HG03520 (cell line): ENCODE measurements around the gene LMF1.
"Not testable (repeated sequence)": the region's sequence is repeated elsewhere in the genome, so short reads cannot be mapped to it uniquely, and the experiment has no call there.

Experiments used
- ATAC-seq: cut with Tn5 transposase; IDR thresholded peaks from one replicate; pipeline ENCODE4 v1.9.1; 2021; ENCODE audit warnings: mild to moderate bottlenecking, moderate library complexity; ENCODE audit not compliant: unreplicated experiment

The LMF1 gene

DNA sequence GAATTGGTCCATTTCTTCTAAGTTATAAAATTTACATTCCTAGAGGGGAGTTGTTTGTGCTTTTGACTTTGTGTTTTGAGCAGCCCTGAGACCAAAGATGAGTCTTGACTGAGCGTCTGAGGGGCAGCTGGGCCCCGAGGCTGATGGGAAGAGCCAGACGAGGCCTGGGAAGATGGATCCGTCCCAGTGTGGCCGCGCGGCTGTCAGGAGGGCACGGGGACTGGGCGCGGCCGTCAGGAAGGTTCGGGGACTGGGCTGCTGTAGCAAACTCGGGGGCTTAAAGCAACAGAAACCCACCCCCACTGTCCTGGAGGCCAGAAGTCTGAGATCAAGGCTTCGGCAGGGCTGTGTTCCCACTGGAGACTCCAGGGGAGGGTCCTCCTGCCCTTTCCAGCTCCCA lies 132.0 kb downstream of the LMF1 start:
- ATAC-seq: no peak

DNA sequence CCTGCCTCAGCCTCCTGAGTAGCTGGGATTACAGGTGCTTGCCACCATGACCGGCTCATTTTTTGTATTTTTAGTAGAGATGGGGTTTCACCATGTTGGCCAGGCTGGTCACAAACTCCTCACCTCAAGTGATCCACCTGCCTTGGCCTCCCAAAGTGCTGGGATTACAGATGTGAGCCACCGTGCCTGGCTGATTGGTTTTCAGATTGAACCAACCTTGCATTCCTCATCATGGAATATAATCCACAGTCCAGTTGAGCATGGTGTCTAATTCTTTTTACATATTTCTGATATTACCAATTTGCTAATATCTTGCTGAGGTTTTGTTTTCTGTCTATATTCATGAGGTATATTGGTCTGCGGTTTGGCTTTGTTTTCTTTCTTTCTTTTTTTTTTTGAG lies 134.0 kb downstream of the LMF1 start:
- not testable (repeated sequence) for ATAC-seq

DNA sequence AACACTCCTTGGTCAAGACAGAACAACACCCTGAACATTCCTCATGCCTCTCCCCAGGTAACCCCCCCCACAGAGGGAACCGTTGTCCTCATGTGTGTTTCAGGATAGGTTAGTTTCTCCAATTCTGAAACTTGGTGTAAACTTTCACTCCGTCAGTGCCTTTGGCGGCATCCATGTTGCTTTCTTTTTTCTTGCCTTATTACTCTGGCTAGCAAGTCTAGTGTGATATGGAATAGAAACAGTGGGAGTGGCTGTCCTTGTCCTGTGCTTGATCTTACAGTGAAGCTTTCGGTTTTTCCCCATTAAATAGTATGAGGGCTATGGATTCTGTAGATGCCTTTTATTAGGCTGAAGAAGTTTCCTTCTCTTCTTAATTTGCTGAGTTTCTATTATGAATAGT lies 134.6 kb downstream of the LMF1 start:
- no peak for ATAC-seq

DNA sequence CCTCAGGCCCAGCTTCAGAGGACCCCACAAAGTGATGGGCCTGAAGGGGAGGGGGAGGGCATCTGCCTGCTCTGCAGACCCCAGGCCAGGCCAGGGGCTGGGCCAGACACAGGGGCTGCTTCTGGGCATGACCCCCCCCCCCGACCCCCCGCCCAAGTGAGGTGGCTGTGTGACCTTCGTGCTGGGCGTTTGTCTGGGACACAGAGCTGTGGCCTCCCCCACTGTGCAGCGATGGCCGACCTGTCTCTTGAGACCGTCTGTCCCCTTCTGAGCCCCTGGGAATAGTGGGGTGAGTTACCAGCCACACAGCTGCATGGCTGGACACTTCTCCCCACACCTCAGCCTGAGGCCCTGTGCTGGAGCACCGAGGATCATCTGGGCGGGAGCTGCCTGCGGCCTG lies 135.4 kb downstream of the LMF1 start:
- no peak for ATAC-seq

DNA sequence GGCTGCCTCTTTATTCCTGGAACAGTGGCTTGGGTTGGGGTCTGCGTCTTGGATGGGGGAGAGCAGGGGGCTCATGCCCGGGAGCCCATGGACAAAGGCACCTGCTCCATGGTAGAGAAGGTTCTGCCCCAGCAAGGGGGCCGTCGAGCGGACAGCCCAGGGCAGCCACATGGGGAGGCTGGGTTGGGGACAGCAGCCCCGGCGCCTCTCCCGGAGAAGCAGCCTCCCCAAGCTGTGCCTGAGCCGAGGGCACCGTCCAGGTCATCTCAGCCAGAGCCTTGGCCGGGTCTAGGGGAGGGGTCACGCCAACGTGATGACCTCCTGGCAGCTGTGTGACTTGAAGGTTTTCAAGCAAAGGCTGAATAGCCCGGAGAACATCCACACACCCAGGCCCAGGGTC lies 137.4 kb downstream of the LMF1 start:
- ATAC-seq: no peak

DNA sequence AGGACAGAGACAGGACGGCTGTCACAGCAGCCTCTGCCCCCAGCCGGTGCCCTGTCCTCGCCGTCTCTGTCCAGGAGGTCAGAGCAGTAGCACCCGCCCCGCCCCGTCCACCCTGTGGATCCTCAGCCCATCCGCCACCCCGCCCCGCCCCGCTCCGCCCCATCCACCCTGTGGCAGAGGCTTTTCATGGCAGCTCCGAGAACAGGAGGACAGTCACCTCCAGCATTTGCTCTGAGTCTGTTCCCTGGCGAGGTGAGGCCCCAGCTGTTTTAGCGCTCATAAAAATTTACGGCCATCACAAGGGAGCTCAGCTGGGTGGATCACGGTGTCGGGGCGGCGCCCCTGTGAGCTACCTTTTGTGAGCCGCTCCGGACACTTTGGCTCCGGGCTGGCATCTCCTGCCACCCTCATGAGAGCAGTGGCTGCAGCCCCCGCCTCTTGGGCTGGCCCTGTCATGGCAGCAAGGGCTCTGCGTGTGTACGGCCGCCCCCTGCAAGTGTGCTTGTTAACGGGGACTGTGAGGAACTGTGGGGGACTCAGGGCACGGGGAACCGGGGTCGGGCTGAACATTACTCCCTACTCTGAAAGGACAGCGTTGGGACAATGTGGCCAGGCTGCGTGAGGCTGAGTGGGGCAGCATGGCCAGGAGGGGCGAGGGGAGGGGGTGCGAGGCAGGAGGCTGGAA lies 138.0 kb downstream of the LMF1 start:
- ATAC-seq: no peak

DNA sequence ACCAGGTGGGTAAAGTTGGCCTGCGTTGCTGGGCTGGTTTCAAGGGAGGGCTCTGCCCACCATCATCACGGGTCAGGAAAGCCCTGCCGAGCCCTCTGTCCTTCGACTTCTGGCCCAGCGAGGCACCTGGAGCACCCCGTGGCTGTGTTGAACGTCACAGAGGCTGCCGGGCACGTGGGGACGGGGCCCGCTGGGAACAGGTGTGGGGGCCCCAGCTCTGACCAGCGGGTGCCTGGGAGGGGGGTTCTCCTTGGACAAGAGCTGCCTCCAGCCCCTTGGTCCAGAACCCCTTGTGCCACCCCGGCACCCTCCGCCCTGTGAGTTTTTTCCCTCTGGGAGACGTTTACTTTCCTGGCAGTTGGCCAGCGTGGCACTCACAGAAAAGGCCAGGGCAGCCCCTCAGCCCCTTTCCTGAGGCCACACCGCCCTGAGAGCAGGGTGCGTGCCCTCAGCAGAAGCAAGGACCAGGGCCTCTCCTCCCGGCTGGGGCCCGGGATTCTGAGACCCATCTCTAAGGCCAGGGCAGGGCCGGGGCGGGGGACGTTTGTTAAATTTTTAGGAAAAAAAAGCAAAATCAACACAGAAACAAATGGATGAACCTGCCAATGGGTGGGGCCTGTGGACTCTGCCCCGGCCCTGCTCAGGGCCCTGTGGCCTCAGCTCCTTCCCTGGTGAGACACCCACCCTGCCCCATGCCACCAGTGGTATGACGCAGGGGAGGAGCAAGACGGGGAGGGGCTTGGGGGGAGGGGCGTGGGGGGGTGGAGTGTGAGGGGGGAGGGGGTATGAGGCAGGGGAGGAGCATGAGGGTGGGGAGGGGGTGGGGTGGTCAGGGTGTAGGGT lies 139.0 kb downstream of the LMF1 start:
- no peak for ATAC-seq

DNA sequence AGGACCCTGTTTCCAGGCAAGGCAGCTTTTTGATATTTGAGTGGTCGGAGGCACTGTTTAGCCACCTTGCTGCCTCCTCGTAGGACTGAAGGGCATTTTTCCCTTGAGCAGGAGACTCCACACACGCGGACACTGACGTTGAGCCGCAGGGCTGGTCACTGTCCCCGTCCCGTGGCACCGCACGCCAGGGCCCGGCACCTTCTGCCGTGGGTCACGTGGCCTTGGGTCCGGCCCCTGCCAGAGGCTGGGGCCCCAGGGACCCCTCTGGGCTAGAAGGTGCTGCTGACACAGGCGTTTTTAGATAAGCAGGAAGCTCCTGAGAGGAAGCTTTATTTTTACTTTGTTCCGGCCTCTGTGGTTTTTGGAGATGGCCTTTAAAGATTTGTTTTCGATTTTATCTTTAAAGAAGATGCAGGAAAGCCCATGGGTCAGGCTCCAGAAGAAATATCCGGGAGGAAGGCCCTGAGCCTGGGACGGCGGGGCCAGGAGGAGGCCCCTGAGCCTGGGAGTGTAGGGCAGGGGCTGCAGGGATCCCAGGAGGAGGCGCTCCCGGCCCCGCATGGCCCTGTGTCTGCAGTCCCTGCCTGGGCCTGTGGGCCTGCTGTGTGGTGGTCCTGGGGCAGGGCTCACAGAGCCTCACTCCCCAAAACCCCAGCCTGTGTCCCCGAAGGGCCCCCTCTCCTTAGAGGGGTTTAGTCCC lies 139.8 kb downstream of the LMF1 start:
- no peak for ATAC-seq

DNA sequence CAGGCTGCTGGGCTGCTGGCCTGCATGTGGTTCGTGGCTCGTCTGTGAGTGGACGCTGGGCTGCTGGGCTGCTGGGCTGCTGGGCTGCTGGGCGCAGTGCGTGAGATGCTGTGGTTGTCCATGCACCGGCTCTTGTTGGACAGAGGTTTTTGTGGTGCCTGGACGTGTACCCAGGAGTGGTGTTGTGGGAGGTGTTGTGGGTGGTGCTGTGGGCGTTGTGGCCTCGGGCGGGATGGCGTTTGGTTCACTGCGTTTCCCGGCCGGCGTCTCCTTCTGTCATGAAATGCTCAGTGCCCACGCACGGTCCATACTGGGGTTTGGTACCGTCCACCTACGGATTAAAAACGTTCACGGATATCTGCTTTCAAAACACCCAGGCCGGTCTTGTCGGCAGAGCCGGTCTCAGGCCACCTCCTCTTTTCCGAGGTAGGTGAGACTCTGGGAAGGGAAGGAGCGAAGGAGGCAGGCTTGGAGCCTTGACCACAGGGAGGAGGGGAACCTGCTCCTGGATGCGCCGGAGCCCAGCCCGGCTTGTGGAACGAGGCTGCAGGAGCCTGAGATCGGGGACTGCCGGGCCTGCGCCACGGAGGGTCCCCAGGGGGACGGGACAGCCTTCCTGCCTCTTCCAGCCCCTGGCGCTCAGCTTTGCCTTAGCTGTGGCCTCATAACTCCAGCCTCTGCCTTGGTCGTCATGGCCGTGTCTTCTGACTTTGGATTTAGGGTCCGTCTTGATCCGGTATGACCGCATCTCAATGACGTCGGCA lies 140.5 kb downstream of the LMF1 start:
- ATAC-seq: no peak

DNA sequence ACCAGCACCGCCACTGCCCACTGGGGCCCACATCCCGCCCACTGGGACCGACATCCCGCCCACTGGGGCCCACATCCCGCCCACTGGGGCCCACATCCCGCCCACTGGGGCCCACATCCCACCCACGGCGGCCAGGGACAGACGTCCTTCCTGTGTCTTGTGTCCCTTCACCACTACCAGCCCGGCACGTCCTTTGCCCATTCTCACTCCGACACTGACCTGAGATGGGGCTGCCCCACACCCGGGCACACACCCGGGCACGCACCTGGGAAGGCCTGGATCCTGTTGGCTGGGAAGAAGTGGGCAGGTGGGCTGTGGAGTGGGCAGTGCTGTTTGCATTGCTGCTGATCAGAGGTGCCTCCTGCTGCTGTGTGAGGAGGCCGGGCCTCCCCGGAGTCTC lies 141.9 kb downstream of the LMF1 start:
- no peak for ATAC-seq

DNA sequence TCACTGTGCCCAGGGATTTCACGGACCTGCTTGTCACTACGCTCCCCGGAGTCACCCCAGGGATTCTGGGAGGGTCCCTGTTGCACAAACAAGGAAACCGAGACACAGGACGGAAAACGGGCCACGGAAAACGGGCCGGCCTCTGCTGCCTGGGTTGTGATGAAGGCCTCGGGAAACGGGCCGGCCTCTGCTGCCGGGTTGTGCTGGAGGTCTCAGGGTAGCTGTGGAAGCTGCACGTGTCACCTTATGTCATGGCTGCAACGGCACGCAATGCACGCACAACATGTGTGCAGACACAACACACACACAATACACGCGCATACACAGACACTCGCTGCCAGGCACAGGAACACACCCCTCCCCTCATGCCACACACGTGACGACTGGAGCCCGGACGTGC lies 143.3 kb downstream of the LMF1 start:
- no peak for ATAC-seq

DNA sequence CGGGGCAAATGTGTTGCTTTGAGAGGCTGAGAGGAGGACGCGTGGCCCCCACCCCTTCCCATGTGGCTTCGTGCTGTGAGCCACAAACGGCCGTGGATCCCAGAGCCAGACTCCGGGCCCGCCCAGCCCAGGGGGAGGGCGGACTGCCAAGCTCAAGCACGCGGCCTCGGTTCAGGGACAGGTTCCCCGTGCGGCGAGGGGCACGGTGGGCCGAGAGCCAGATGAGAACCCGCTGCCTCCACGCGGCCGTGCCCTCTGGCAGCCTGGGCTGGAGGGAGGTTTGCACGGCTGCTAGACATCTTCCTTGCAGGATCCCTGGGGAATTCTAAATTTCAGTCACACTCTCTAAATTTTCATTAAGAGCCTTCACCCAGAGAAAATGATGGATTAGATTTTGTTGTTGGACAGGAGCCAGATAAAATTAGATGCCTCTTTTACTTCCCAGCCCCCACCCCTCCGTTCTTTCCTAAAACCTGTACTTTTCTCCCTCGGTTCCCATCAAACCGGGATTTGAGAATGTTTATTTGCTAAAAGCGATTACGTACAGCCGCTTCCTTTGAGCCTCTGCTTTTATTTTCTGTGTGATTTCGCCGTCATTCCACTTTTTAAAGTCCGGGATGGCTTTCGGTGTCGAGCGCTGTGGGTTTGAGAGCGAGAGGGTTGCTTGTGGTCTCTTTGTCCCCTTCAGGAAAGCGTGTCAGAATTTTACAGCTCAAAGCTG lies 145.3 kb downstream of the LMF1 start:
- ATAC-seq: no peak

DNA sequence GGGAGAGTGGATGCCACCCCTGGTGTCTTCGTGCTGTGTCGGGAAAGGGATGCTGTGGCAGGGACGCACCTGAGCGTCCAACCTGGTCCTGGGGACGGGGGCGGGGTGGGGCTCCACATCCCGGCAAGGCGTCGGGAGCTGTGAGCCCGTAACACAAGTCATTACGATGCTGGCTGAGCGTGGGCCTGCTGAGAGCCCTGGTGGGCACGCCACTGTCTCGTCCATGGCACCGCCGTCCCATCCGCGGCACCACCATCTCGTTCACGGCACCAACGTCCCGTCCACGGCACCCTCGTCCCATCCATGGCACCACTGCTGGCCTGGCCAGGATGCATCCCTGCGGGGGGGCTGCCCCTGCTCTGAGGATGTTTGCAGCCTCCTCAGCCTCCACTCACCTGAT lies 146.2 kb downstream of the LMF1 start:
- ATAC-seq: no peak

DNA sequence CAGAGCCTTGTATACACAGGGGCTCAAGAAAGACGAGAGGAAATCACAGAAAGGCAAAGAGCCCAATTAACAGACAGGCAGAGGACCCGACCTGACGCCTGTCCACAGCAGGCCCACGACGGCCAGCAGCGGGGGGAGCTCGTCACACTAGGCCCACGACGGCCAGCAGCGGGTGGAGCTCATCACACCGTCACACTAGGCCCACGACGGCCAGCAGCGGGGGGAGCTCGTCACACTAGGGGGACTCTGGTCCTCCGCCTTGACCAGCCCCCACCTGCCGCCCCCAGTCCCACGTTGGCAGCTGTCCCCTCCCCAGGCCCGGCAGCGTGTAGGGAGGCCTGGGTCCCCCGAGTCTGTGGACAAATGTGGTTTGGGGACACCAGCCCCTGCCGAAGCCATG lies 146.6 kb downstream of the LMF1 start:
- no peak for ATAC-seq

DNA sequence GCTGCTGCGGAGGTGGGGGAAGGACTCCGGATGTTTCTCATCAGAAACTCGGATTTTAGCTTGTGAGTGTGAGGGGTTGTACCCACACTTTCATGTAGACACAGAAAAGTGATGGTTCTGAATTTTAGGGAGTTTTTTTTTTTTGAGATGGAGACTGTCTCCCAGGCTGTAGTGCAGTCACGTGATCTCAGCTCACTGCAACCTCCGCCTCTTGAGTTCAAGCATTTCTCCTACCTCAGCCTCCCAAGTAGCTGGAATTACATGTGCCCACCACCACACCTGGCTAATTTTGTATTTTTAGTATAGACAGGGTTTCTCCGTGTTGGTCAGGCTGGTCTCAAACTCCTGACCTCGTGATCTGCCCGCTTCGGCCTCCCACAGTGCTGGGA lies 147.9 kb downstream of the LMF1 start:
- ATAC-seq: no peak

DNA sequence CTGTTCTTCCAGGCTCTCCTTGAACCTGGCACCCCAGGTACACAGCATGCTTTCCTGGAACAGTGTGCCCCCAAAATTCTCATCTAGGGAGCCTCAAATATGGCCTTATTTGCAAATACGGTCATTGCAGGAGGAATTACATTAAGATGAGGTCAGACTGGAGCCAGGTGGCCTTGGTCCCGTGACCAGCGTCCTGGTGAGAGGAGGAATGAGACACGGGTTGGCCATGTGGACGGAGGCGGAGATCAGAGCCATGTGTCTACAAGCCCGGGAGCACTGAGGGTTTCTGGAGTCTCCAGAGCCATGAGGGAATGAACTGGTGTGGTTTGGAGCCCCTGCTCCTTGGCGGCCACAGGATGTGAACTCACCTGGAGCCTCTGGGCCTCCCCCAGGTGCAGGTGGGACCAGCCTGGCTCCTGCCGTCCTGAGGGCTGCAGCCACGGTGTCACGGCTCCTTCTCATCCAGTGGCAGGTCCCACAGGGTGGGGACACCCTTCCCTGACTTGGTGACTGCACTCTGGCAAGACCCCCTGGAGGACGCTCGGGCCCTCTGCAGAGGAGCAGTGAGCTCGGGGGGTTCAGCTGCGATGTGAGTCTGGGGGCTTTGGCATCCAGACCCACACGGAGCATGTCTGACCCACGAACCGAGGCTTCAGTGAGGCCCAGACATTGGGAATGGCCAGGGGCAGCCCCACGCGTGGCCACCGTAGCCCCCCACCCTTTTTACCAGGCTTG lies 148.4 kb downstream of the LMF1 start:
- no peak for ATAC-seq

DNA sequence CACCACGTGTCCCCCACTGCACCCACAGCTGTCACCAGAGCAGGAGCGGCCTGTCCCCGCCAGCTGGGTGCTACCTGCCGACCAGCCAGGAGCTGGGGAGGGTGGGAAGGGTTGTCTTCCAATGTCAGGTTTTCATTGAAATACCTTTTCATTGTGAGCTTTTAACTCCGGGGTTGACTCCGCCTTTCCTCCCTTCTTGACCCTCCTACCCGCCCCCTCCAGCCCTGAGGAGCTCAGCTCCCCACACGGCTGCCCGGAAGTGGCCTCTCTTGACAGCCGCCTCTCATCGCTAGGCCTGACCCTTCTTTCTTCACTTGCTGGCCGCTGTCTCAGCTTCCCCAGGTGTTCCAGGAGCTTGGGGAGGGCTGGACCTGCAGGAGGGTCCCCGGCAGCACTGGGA lies 149.0 kb downstream of the LMF1 start:
- ATAC-seq: no peak

DNA sequence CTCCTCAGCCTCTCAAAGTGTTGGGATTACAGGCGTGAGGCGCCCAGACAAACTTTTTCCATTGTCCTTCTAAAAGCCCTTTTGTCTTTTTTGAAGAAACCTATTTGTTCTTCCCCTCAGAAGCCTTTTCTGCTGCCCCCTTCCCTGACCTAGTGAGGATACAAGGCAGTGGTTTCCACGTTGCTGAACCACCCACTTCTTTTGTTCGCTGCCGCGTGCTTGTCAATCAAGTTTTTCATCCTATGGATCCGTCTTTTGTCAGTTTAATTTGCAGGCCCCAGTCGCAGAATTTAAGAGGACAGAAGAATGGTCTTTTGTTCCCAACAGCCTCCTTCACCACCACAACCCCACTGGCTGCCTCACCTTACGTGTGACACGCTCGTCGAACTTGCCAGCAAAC lies 150.0 kb downstream of the LMF1 start:
- no peak for ATAC-seq

DNA sequence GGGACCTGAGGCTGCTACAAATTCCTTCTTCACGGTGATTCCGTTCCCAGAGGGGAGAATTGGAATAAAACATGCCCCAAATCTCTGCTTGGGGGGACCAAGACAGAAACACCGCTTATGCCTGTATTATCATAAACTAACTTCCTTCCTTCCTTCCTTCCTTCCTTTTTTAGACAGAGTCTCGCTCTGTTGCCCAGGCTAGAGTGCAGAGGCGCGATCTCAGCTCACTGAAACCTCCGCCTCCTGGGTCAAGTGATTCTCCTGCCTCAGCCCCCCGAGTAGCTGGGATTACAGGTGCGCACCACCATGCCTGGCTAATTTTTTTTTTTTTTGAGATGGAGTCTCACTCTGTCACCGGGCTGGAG lies 150.8 kb downstream of the LMF1 start:
- ATAC-seq: not testable (repeated sequence)
